Subcutaneous abdominal adipose tissue (tissue), 5 donors: ENCODE measurements around the gene CMTM8.
A peak's percentile ranks its signal among the peaks of the same experiment; 100 is the strongest.
"Not testable (repeated sequence)": the region's sequence is repeated elsewhere in the genome, so short reads cannot be mapped to it uniquely, and the experiment has no call there.

ENCODE experiments used
- H3K27ac ChIP-seq: one replicate; pipeline ENCODE4 v1.7.0; 2013; ENCODE audit warnings: low read depth, mild to moderate bottlenecking, inconsistent platforms, low read length, moderate library complexity
- H3K27me3 ChIP-seq, 5 donors: one replicate each; pipeline ENCODE4 v1.7.0; 2013; ENCODE audit warnings: low read length in 5 of 5, inconsistent platforms in 1 of 5; ENCODE audit not compliant: control insufficient read depth in 5 of 5, insufficient read depth in 4 of 5
- H3K36me3 ChIP-seq, 5 donors: one replicate each; pipeline ENCODE4 v1.7.0; 2013; ENCODE audit warnings: low read length in 5 of 5; ENCODE audit not compliant: control insufficient read depth in 5 of 5, insufficient read depth in 5 of 5
- H3K4me1 ChIP-seq, 5 donors: one replicate each; pipeline ENCODE4 v1.7.0; 2013; ENCODE audit warnings: low read length in 5 of 5, mild to moderate bottlenecking in 3 of 5, moderate library complexity in 1 of 5; ENCODE audit not compliant: control insufficient read depth in 5 of 5, insufficient read depth in 5 of 5
- H3K4me3 ChIP-seq, 5 donors: one replicate each; pipeline ENCODE4 v1.7.0; 2013; ENCODE audit warnings: low read length in 5 of 5, low read depth in 1 of 5
- H3K9ac ChIP-seq, 5 donors: one replicate each; pipeline ENCODE4 v1.7.0; 2013; ENCODE audit warnings: low read length in 5 of 5, mild to moderate bottlenecking in 4 of 5, moderate library complexity in 3 of 5
- H3K9me3 ChIP-seq, 5 donors: one replicate each; pipeline ENCODE4 v1.7.0; 2013; ENCODE audit warnings: low read length in 5 of 5; ENCODE audit not compliant: control insufficient read depth in 5 of 5
- donor health status: healthy.
- donor health status: healthy.
- donor health status: healthy.
- donor health status: healthy.
- donor health status: healthy.

Gene CMTM8

GRCh38 chr3:32226875-32227500, 11.5 kb upstream of the CMTM8 start:
- no peaks in the 10 kb centered on the region for H3K36me3 ChIP-seq
- H3K27me3 ChIP-seq, result no peaks in the 10 kb centered on the region
- H3K27ac ChIP-seq, result no peak overlapping the region
- H3K4me1 ChIP-seq, result peaks cover 0 to 9% (median 0%) of the 10 kb centered on the region in 5 donors
- no peak overlapping the region for H3K9ac ChIP-seq
- H3K9me3 ChIP-seq, result no peaks in the 10 kb centered on the region
- no peak overlapping the region for H3K4me3 ChIP-seq

DNA sequence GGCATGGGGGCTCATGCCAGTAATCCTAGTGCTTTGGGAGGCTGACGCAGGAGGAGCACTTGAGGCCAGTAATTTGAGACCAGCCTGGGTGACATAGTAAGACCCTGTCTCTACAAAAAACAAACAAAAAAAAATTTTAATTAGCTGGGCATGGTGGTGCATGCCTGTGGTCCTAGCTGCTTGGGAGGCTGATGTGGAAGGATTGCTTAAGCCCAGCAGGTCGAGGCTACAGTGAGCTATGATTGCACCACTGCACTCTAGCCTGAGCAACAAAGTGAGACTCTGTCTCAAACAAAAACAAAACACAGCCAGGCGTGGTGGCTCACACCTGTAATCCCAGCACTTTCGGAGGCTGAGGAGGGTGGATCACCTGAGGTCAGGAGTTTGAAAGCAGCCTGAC, 9.7 kb upstream of the CMTM8 start:
- H3K27ac ChIP-seq, H3K36me3 ChIP-seq, H3K4me1 ChIP-seq, H3K9ac ChIP-seq, H3K9me3 ChIP-seq, H3K4me3 ChIP-seq, H3K27me3 ChIP-seq: not testable (repeated sequence)

DNA sequence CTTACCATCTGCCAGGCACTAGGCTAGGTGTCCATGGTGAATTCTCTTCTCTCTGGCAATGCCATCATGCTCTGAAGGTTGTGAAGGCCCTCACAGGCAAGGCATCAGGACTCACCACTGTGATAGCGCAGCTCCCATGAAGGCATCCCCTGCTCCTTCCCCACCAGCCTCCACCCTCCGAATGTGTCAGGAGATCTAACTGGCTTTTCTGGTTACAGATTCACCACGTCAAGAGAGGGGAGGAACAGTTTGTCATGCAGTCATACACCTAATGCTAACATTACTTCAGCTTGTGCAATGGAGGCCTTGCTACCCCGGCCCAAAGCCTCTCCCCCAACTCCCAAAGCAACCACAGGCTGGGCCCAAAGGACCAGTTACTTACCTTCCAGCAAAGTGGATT, 8.9 kb upstream of the CMTM8 start:
- no peaks in the 10 kb centered on the region for H3K9me3 ChIP-seq
- H3K4me1 ChIP-seq, result peaks cover 0 to 9% (median 0%) of the 10 kb centered on the region in 5 donors
- H3K27me3 ChIP-seq, result no peaks in the 10 kb centered on the region
- H3K4me3 ChIP-seq, result no peak overlapping the region
- H3K27ac ChIP-seq, result no peak overlapping the region
- H3K36me3 ChIP-seq, result no peaks in the 10 kb centered on the region
- H3K9ac ChIP-seq, result no peak overlapping the region

DNA sequence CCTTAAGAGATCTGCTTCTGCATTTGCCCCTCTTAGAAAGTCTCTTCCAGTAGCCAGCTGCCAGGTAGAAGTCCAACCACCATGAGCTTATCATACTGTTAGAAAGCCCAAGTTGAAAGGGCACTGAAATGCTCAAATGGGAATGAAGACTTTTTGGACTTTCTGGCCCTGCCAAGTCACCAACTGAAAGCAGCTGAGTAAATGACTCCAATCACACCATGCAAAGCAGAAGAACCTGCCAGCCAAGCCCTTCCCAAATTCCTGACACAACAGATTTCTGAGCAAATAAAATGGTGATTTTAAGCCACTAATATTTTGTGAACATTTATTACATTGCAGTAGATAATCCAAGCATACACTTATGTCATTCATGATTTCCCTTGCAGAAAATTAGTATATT, 2.1 kb upstream of the CMTM8 start:
- H3K27ac ChIP-seq, result no peak overlapping the region

DNA sequence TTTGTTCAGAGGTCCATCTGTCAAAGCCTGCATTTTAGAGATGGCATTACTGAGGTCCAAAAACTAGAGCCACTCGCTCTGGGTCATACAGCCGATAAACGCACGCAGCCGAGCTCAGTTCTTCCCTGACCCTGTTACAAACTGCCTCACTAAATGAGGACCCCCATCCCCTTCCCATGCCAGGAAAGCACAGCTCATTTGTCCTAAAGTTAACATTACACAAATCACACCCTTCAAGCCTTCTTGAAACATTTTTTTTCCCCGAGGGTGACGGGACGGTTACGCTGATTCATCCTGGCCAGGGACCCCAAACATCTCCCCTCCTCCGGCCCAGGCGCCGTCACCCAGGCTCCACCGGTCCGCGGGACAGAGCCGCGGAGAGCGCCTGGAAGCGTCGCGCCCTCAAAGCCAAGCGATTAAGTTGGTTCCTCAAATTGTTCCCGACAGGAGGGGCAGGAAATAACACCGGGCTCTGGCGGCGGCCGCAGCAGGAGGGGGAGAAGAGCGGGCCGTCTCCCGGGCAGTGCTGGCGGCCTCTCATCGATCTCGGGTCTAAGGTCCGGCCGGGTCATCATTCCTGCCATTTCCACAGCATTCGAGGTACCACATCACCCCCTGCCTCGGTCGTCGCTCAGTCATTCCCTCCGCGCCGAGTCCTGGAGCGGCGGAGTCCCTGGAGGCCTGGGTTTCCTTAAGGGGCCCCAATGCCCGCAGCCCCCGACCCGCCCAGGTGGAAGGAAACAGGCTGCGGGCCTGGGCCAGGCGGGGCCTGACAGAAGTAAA, 619 bp upstream of the CMTM8 start:
- Histone ChIP-seq H3K27ac (no peak overlapping the region), H3K27me3 (no peaks in the 10 kb centered on the region), H3K9me3 (peaks cover 0 to 7% (median 6%) of the 10 kb centered on the region in 5 donors), H3K36me3 (no peaks in the 10 kb centered on the region), H3K4me3 (peak overlapping the region in 4 of 5 donors; percentile 74 to 85 (median 76)), H3K9ac (peak overlapping the region in 3 of 5 donors; percentile 18 to 68 (median 39)), H3K4me1 (peaks cover 0 to 24% (median 21%) of the 10 kb centered on the region in 5 donors)

More for the DNA sequence above, 2.1 kb upstream of the CMTM8 start:
- Histone ChIP-seq H3K4me1 (peaks cover 0 to 24% (median 21%) of the 10 kb centered on the region in 5 donors), H3K27me3 (no peaks in the 10 kb centered on the region), H3K4me3 (no peak overlapping the region), H3K36me3 (no peaks in the 10 kb centered on the region), H3K9ac (no peak overlapping the region), H3K9me3 (peaks cover 0 to 7% (median 6%) of the 10 kb centered on the region in 5 donors)

DNA sequence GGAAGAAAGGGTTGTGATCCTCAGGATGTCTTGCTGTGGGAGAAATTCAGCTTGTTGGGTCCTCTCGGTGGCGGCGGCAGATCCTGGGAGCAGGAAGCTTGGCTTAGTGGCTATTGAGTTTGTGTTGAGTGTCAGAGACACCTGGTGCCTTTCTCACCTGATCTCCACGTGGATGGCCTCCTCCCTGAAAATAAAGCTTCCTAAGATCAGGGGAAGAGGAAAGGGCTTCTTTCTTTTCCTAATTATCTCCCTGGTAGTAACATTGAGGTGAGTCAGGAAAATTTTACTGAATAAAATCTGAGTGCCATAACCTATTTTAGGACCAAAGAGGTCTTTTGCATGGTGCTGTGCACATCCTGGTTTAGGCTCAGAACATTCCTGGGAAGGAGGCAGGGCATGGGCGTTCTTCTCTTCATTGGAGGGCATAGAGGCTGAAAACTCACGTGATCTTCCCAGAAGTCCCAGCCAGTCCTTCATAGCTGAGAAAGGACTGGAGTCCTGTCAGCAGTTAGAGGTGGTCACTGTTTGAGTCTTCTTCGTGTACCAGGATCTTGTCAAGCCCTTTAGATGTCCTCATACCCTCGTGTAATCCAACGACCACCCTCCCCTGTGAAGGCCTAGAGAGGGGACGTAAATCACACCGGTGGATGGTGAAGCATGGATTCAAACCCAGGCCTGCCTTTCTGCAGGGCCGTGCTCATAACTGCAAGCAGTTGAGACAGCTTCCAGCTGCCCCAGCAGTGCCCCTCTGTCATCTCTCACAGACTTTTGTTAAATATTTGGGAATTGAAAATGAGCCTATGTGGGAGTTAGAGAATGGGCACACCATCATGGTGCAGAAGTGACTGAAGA, 1.1 kb downstream of the CMTM8 start:
- H3K4me1 ChIP-seq, result peaks cover 0 to 24% (median 21%) of the 10 kb centered on the region in 5 donors
- H3K36me3 ChIP-seq, result peaks cover 0 to 2% (median 0%) of the 10 kb centered on the region in 5 donors
- peaks cover 0 to 7% (median 6%) of the 10 kb centered on the region in 5 donors for H3K9me3 ChIP-seq
- no peaks in the 10 kb centered on the region for H3K27me3 ChIP-seq
- H3K27ac ChIP-seq, result peak overlapping the region; percentile 70
- H3K9ac ChIP-seq, result peak overlapping the region; percentile 11 to 69 (median 42)
- H3K4me3 ChIP-seq, result peak overlapping the region; percentile 74 to 85 (median 78)

DNA sequence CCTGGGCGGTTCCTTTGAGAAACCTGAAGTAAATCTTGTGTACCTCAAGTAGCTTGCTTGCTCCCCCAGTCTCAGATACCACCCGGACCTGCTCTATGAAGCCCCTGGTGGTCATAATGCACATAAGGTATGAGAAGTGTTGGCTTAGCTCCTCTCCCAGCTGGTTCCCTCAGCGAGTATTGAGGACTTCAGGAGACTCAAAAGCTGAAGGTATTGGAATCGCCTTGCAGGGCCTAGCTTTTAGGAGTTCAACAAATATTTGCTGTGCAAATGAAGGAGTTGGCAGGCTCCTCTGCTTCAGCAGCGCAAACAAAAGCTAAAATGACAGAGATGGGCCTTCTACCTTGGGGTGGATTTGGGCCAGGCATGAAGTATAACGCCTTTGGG, 1.7 kb downstream of the CMTM8 start:
- H3K9ac ChIP-seq, result peak overlapping the region in 1 of 5 donors; percentile 7
- H3K9me3 ChIP-seq, result peaks cover 0 to 7% (median 6%) of the 10 kb centered on the region in 5 donors
- peak overlapping the region in 3 of 5 donors; percentile 74 to 85 (median 78) for H3K4me3 ChIP-seq
- H3K27ac ChIP-seq, result no peak overlapping the region
- H3K36me3 ChIP-seq, result peaks cover 0 to 2% (median 0%) of the 10 kb centered on the region in 5 donors
- no peaks in the 10 kb centered on the region for H3K27me3 ChIP-seq
- H3K4me1 ChIP-seq, result peaks cover 0 to 24% (median 21%) of the 10 kb centered on the region in 5 donors

- Histone ChIP-seq H3K27ac (no peak overlapping the region), H3K27me3 (no peaks in the 10 kb centered on the region), H3K4me1 (peaks cover 0 to 24% (median 22%) of the 10 kb centered on the region in 5 donors), H3K9ac (no peak overlapping the region), H3K4me3 (no peak overlapping the region), H3K9me3 (peaks cover 0 to 6% (median 4%) of the 10 kb centered on the region in 5 donors), H3K36me3 (peaks cover 0 to 2% (median 0%) of the 10 kb centered on the region in 5 donors)
Observed at GRCh38 chr3:32241100-32241499, 2.6 kb downstream of the CMTM8 start.

DNA sequence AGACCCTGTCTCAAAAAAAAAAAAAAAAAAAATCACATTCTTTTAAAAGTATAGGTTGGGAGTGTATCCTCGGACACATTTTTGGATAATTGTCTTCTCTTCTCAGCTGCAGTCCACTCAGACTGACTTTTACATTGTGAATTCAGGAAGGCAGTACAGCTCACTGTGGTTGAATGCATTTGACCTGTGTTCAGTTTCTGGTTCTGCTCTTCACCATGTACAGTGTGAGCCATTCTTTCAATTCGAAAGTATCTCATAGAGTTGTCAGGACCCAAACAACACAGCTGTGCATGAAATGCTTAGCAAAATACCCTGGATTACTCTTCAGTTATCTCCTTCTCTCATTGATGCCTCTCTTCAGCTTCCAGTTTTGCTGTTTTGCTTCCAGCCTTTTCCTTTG, 5.0 kb downstream of the CMTM8 start:
- H3K9ac ChIP-seq, result no peak overlapping the region
- no peaks in the 10 kb centered on the region for H3K27me3 ChIP-seq
- peaks cover 0 to 18% (median 13%) of the 10 kb centered on the region in 5 donors for H3K4me1 ChIP-seq
- H3K9me3 ChIP-seq, result no peaks in the 10 kb centered on the region
- H3K36me3 ChIP-seq, result peaks cover 0 to 2% (median 0%) of the 10 kb centered on the region in 5 donors
- no peak overlapping the region for H3K27ac ChIP-seq
- no peak overlapping the region for H3K4me3 ChIP-seq
